PC-9 (cell line): Measurements from ENCODE around the gene MYO1E. TPM values are rescaled to one million over a fixed set of nuclear protein-coding genes. Genes with fewer than 3 reads are reported as not detected.
"Not testable (repeated sequence)": the region's sequence is repeated elsewhere in the genome, so short reads cannot be mapped to it uniquely, and the experiment has no call there.

Source experiments
- BruUV-seq: library from RNA; stranded (reverse); fragments of 400-500 nt; replicated peaks from 2 replicates; lab custom pipeline; 2021; lab: Mats Ljungman, UMichigan
- CTCF ChIA-PET: fragments of 300-600 bp; sonication (Branson Sonifier 250); formaldehyde crosslinking; loops from one replicate; lab custom pipeline; 2022; ENCODE audit warnings: antibody characterized with exemption; lab: Charles Lee
- POLR2A ChIA-PET: fragments of 300-600 bp; sonication (Branson Sonifier 250); formaldehyde crosslinking; loops from one replicate; lab custom pipeline; 2022; ENCODE audit warnings: antibody characterized with exemption; ENCODE audit not compliant: unreplicated experiment; lab: Charles Lee
- DNase-seq, 2 experiments: peaks; one replicate each; pipeline versions ENCODE4 v3.0.0 to v3.0.0-alpha.2; 2015 to 2022; ENCODE audit warnings: mixed read lengths in 1 of 2
- H2AFZ ChIP-seq: fragments of 200-600 bp; sonication (generic); 2 replicates; pipeline ENCODE4 v1.8.1; 2017; ENCODE audit warnings: antibody characterized with exemption
- H3F3A ChIP-seq: fragments of 200-600 bp; sonication (generic); 2 replicates; pipeline ENCODE4 v1.8.1; 2017; ENCODE audit warnings: antibody characterized with exemption, mild to moderate bottlenecking, low read depth; ENCODE audit not compliant: insufficient read depth
- H3K27ac ChIP-seq: fragments of 200-600 bp; sonication (generic); 2 replicates; pipeline ENCODE4 v1.6.1; 2016; ENCODE audit warnings: mixed run types
- H3K27me3 ChIP-seq: fragments of 200-600 bp; sonication (generic); 2 replicates; pipeline ENCODE4 v1.6.1; 2016; ENCODE audit warnings: low read depth, mixed run types; ENCODE audit not compliant: insufficient read depth
- H3K36me3 ChIP-seq: fragments of 200-600 bp; sonication (generic); 2 replicates; pipeline ENCODE4 v1.6.1; 2016; ENCODE audit warnings: low read depth, mixed run types
- H3K4me1 ChIP-seq: fragments of 200-600 bp; sonication (generic); replicated peaks from 2 replicates; pipeline ENCODE4 v1.6.1; 2016; ENCODE audit warnings: mixed run types; ENCODE audit not compliant: insufficient read depth
- H3K4me2 ChIP-seq: fragments of 200-600 bp; sonication (generic); 2 replicates; pipeline ENCODE4 v1.6.1; 2017; ENCODE audit warnings: mixed run types
- H3K4me3 ChIP-seq: fragments of 200-600 bp; sonication (generic); 2 replicates; pipeline ENCODE4 v1.6.1; 2016; ENCODE audit warnings: mixed run types
- H3K79me2 ChIP-seq: fragments of 200-600 bp; sonication (generic); 2 replicates; pipeline ENCODE4 v1.6.1; 2017; ENCODE audit warnings: low read depth, mixed run types
- H3K9me2 ChIP-seq: fragments of 200-600 bp; sonication (generic); 2 replicates; pipeline ENCODE4 v1.8.1; 2017; ENCODE audit warnings: mild to moderate bottlenecking; ENCODE audit not compliant: insufficient read depth
- H3K9me3 ChIP-seq: fragments of 200-600 bp; sonication (generic); 2 replicates; pipeline ENCODE4 v1.8.1; 2016; ENCODE audit warnings: low read depth; ENCODE audit not compliant: insufficient read depth
- H4K20me1 ChIP-seq: fragments of 200-600 bp; sonication (generic); 2 replicates; pipeline ENCODE4 v1.8.1; 2017; ENCODE audit not compliant: insufficient read depth
- CTCF ChIP-seq: fragments of 200-600 bp; sonication (generic); conservative IDR thresholded peaks from 2 replicates; pipeline ENCODE4 v1.6.1; 2017; ENCODE audit warnings: mixed run types, antibody characterized with exemption, mild to moderate bottlenecking, moderate library complexity
- EZH2 ChIP-seq: fragments of 200-600 bp; sonication (generic); IDR thresholded peaks from 2 replicates; pipeline ENCODE4 v1.8.0; 2017; ENCODE audit warnings: antibody characterized with exemption, low read depth
- intact Hi-C: fragments of 100-400 bp; cut with micrococcal nuclease; formaldehyde crosslinking; loops from one replicate; pipeline ENCODE4 v1.10.0; 2022; ENCODE audit not compliant: unreplicated experiment
- total RNA-seq: library from RNA; stranded (reverse); gene quantifications from 2 replicates; pipeline ENCODE4 v1.2.3, GENCODE V29; 2021

MYO1E gene
- total RNA-seq, 1 experiment from 2014 or later = 156 TPM

GRCh38 chr15:59405079-59405478, 32.4 kb upstream of the MYO1E start:
- Histone ChIP-seq H3K4me3 (no peak overlapping the region), H3K4me2 (no peak overlapping the region), H3K9me2 (no peaks in the 10 kb centered on the region), H3F3A (no peaks in the 10 kb centered on the region), H3K4me1 (no peaks in the 10 kb centered on the region), H3K79me2 (no peaks in the 10 kb centered on the region), H3K27me3 (no peaks in the 10 kb centered on the region), H4K20me1 (no peaks in the 10 kb centered on the region), H3K27ac (no peak overlapping the region), H3K36me3 (no peaks in the 10 kb centered on the region), H3K9me3 (no peaks in the 10 kb centered on the region), H2AFZ (no peak overlapping the region)
- ChIA-PET CTCF (no interaction called here), POLR2A (no interaction called here)
- no peak for TF ChIP-seq EZH2
- no peak for TF ChIP-seq CTCF
- no peak for DNase-seq
- intact Hi-C loops = no loop called here
- no TSS peak for BruUV-seq

DNA sequence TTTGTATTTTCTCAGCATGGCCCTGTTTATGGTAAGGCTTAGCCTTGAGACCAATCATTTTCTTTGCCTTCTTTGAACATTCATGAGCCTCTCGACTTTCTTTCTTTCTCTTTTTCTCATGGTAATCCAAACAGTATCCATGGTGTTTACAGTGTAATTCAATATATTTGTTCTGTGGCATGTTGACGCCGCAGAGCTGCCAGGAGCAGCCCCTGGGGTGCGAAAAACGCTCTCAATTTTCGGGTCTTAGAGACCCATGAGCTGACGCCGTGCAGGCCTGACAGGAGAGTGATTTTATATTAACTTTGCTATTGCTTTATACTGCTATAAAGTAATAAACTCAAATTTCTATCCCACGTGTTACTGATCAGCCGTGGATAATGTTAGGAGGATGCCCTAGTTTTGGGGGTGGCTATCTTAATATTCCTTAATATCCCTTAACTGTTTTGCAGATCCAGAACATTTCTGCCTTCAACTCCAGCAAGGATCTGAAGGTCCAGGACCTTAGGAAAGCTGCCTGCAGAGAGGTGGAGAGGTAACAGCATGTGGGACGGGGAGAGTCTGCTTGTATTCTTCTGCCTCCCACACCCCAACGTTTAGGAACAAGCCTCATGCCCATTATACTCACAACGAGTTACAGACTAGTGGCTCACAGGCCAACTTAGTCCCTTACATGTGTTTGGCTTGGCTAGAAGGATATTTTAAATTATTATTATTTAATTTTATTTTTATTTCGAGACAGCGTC, 29.3 kb upstream of the MYO1E start:
- CTCF ChIA-PET = no interaction called here
- Histone ChIP-seq H3K9me2 (no peaks in the 10 kb centered on the region), H3K9me3 (no peaks in the 10 kb centered on the region), H3K4me2 (no peak overlapping the region), H3K79me2 (no peaks in the 10 kb centered on the region), H3K4me1 (no peaks in the 10 kb centered on the region), H4K20me1 (no peaks in the 10 kb centered on the region), H2AFZ (no peak overlapping the region), H3K36me3 (no peaks in the 10 kb centered on the region), H3F3A (no peaks in the 10 kb centered on the region), H3K4me3 (no peak overlapping the region), H3K27ac (no peak overlapping the region), H3K27me3 (no peaks in the 10 kb centered on the region)
- intact Hi-C loops = no loop called here
- POLR2A ChIA-PET = no interaction called here
- DNase-seq = no peak
- no TSS peak for BruUV-seq
- TF ChIP-seq CTCF (no peak), EZH2 (no peak)

- CTCF ChIA-PET, H3K4me1 ChIP-seq, H3F3A ChIP-seq, H3K9me2 ChIP-seq, DNase-seq, POLR2A ChIA-PET, H3K9me3 ChIP-seq, H3K27me3 ChIP-seq, BruUV-seq, H3K4me2 ChIP-seq, H3K36me3 ChIP-seq, H3K27ac ChIP-seq, H4K20me1 ChIP-seq, H3K79me2 ChIP-seq, intact Hi-C loops, H2AFZ ChIP-seq, H3K4me3 ChIP-seq: not testable (repeated sequence)
These were observed 28.6 kb upstream of the MYO1E start for GRCh38 chr15:59401051-59401823.
